ENCODE results near the gene PTPN20.
A peak's percentile ranks its signal among the peaks of the same experiment; 100 is the strongest.

PTPN20 gene

DNA sequence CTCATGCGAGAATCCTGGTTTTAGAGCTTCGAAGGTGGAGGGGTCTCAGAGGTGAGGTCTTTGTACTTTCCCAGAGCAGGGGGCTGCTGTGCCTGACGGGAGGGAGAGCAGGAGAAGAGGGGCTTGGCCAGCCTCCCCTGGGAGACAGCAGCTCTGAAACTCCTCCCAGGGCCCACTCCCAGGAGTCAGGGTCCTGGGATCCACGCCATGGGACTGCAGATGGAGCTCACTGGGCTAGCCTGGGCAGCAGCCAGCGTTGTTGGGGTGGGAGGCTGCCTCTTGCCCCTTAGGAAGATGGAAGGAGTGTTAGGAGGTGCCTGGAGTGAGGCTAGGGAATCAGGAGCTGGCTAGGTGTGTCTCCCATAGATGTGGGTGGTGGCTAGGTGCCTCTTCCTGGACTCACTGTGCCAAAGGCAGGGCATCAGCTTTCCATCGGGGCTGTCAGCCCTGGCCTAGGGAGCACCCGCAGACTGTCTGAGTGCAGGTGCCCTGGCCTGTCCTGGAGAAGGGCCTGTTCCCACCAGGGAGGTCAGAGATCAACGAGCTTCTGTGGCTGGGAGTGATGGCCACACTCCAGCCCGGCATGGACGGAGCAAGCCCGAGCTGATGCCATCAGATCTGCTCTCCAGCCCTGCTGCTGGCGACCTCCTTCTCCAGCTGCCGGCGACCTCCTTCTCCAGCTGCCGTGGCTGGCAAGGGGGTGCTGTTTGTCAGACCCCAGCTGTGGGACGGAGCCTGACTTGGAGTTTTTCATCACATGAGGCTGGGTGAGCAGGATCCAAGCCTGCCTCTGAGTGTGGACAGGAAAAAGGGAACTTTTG, 111.3 kb downstream of the PTPN20 start:
- no peak for DNase-seq

DNA sequence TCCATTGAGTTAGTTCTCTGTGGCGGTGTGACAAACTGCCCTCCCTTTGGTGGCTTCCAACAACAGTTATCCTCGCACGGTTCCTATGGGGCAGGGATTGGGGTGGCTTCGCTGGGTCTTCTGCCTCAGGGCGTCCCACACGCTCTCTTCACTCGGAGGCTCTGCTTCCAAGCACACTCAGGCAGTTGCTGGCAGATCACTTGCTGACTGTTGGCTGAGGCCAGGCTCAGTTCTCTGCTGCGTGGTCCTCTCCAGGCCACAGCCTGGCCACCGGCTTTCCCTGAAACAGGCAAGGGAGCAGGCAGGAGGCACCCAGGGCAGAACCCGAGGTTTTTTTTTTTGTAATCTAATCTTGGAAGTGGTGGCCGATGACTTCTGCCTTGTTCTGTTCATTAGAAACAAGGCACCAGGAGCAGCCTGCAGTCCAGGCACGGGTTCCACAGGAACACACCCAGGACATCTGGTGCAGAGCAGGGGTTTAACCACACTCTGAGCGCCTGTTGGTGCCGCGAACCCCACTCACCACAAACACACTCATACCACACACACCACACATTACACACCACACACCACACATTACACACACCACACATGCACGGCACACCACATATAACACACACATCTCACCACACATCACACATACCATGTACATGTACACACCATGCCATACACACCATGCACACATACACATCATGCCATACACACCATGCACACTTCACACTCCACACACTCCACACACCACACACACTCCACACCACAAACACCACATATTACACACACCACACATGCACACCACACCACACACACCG, 112.2 kb downstream of the PTPN20 start:
- DNase-seq: no peak

DNA sequence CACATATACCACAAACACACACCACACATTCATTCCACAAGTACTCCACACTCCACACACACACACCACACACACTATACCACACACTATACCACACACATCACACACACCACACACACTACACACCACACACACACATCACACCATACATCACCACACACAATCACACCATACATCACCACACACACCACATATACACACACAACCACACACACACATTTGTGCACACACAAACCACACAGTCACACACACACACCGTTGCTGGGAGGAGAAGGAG, 112.8 kb downstream of the PTPN20 start:
- DNase-seq: no peak

DNA sequence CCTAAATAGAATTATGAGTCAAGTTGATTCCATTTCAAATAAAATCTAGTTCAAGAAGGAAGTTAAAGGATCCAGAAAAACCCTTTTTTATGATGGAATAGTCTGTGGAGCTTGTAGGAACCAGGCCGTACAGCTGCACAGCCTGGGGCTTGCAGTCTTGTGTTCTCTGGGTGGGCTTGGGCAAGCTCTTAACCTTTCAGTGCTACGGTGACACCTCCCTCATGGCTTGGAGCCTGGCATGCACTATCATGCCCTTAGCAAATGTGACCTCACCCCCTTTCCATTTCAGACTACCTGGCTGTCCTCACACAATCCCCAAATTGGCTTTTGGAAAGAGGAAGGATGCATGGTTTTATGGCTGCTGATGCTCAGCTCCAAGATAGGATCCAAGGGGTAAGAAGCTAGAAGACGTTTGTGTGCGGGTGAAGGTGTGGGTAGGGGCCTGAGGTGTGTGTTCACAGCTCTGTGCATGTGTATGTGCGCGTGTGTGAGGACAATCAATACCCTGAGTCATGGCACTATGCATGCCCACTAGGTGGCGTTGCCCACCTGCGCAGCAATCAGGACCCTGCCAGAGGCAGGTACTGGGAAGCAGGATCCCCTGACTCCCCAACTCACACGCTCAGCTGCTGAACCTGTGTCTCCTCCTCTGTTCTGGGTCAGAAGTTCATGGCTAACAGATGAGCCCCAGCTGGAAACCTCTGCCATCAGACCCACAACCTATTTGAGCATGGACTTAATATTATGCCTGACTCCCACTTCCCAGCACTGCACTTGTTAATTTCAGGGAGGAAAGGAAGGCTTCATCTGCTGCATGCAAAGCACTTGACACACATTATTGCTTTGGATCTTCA, 113.4 kb downstream of the PTPN20 start:
- DNase-seq: peak; percentile 72

DNA sequence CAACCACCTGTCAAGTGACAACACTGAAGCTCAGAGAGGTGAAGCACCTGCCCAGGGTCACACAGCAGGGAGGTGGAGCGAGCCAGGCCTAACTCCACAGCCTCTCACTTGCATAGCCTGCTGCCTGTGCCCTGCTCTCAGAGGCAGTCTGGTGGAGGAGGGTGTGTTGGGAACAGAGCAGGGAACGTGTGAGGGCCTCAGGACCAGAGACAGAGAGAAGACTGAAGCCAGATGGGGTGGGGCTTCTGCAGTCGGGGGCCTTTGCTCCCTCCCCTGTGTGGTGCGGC, 114.0 kb downstream of the PTPN20 start:
- no peak for DNase-seq

DNA sequence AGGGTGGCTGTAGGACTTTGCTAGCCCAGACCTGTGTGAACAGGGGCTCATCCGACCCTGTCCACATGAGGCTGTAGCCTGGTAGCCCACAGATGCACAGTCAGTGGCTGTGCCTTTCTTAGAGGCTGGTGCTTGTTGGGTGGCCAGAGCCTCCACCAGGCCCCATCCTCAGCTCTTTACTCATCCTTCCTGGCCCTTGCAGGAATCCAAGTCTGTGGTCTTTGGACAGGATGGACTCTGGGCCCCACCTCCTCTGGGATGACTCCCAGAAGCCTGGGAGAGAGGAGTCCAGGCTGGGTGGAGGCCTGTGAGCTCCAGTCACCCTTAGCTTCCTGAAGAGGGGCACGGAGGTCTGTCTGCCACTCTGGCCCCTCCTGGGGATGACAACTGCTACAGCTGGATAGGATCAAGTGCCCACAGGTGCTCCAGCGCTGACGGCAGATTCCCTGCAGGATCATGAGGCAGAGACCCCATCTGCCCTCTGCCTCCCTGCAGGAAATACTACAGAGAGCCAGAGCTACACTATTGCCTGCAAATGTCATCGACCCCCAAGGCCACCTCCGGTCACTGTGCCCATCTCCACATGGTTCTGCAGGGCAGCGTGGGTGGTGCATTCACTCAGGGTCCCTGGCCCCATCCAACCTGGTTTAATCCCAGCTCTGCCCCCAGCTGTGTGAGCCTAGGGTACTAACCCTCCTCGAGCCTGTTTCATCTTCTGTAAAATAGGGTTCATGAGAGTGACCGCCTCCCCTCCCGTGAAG, 114.5 kb downstream of the PTPN20 start:
- no peak for DNase-seq

DNA sequence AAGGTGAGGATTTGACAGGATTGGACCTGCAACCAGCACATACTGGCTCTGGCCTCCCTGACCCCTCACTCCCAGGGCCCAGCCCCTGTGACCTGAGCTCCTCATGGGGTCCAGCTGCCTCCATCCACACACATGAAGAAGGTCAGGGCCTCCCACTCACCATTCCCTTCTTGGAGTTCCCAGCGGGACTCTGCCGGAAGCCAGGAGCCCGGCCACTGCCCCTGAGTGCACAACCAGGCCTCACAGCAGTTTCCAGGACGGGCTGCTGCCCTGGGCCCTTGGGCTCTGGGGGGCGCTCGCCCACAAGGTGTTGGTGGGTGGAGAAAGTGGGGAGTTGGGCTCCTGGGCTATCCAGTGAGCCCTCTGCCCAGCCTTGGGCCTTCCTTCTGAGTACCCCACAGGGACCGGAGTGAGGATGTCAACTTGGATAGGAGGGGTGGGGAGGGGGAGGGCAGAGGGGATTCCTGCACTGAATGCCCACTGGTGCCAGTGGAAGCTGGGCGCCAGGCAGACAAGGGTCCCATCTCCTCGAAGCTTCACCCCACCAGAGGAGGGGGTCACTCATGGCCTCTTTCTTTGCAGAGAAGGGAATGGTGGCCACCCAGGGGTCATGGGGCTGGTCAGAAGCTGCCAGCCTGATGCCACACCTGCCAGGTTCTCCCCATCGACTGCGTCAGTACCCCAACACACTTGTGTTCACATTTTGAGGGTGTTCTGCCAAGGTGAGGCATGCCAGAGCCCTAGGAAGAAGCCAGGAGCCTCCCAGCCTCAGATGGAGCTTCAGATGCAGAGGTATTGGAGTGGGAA, 115.3 kb downstream of the PTPN20 start:
- DNase-seq: no peak

DNA sequence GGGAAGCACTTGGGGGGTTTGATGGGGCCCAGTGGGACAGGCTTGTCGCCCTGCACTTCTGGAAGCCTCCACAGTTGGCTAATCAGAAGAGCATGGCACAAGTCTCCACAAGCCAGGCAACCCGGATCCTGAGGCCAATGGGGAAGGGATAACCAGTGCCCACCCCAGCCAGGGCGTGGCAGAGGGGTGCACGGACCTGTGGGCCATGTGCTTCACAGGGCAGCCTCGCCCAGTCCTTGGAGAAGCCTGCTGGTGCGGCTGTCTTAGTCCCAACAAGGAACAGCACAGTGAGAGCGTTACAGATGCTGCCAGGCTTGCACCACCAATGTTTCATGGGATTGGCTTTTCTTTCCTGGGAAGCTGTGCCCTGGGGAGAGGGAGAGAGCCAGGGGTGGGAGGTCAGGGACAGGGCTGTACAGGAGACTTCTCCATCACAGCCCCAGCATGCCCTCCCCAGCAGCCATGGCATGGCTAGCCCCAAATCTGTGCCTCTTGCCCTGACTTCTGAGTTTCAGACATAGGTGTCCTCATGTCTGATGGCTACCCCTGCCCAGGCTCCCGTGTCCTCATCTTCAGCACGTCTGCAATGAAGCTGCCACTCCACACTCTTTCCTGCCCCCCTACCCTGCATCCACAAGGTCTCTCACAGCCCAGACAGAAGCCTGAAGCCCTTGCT, 116.0 kb downstream of the PTPN20 start:
- DNase-seq: no peak

DNA sequence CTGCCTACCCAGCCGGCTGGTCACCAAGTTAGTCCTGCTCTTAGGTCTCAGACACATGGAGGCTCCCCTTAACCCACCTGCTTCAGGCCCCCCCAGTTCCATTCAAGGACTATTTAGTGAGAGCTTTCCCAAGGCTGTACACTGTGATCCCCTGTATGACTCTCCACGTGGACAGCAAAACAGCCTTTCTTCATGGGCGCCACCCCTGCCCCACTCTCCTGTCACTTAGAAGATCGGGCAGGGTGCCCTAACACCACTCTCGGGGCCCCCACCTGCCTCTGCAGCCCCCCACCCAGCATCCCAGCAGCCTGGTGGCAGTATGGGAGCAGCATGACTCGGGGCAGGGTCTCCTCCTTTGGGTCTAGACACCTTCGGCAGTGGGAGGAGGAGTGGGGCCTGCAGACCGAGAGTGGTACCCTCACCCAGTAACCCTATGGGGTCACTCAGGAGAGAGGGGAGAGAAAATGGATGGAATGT, 116.6 kb downstream of the PTPN20 start:
- DNase-seq: no peak

DNA sequence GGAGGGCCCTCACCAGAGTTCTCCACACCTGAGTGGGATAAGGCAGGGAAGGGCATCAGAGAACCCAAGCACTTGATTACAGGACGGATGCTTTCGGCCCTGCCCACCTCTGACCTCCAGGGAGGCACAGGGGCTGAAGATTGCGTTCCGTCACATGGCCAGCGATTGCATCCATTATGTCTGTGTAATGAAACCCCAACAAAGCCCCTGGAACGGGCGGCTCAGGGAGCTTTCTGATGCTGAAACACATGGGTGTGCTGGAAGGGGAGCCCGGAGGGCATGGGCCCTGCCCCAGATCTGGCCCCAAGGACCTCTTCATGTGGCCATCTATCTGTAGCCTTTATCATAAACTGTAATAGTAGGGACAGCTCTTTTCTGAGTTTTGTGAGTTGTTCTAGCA, 117.2 kb downstream of the PTPN20 start:
- DNase-seq: no peak

DNA sequence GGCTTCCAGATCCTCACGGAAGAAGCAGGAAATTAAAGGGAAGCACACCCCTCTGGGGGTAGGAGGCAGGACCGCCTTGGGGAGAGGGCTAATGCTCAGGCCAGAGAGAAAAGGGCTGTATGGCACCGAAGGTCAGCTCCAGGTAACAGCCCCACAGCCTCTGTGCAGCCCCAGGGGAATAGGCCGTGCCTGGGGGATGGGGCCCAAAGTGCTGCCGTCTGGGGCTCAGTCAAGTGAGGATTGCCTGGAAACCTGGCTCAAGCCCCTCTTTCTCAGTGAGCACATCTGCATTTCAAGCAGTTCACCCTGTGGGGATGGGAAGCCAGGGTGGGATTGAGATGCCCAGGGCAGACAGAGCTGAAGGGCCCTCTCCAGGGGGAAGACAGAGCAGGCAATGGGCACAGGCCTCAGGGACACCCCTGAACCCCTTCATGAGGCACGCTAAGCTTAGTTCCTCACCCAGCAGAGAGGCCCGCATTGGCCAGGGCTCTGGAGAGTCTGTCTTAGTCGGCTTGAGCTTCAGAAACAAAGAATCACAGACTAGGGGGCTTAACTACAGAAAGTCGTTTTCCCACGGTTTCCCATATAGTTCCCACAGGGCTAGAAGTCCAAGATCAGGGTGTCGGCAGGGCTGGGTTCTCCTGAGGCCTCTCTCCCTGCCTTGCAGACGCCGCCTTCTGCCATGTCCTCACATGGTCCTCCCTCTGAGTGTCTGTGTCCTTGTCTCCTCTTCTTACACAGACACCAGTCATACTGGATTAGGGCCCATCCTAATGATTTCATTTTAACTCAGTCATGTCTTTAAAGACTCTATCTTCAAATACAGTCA, 118.2 kb downstream of the PTPN20 start:
- no peak for DNase-seq

DNA sequence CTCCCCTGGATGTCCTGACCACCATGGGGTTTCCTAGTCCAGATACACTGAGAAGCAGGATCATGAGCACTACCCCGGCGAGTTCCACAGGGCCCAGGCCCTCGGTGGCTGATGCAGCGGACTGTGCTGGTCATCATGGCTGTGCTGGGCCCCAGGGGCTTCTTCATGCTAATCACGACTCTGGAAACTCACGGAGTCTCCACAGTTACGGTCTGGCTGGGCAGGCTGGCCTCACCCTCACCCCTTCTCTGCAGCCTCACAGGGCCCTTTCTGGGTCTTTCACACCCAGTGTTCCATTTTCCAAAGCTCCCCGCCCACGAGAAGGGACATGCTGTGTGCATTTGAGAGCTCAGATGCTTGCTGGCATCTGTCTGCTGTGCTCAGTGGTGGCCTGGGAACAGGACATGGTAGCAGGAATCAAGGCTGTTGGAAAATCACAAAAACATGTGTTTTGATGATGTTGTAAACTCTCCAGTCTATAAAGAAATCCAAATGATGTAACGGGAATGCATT, 119.0 kb downstream of the PTPN20 start:
- no peak for DNase-seq

DNA sequence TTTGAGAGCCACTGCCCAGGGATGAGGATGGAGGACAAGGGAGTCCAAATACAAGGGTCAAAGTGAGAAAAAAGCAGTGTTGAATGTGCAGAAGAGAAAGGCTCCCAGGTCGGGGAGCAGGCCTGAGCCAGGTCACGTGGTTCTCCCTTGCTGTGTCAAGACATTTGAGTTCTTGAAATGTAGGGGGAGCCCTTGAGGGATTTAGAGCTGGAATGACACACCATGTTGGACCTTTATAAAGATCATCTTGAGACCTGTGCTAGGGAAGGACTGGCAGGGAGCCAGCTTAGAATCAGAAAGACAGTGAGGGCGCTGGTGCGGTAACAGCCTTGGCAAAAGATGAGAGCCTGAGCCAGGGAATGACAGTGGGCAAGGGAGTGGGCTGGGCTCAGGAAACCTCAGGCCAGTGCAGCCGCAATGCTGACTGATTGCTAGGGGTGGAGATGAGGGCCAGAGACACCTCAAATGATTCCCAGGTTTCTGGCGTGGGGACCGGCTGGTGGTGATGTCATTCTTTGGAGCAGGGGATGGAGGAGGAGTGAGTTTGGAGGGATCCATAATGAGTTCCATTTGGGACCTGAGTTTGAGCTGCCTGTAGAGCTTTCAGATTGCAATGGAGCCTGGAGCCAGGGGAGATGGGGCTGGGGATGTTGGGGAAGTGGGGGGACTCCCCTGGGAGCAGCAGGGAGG, 120.1 kb downstream of the PTPN20 start:
- peak; percentile 64 for DNase-seq

DNA sequence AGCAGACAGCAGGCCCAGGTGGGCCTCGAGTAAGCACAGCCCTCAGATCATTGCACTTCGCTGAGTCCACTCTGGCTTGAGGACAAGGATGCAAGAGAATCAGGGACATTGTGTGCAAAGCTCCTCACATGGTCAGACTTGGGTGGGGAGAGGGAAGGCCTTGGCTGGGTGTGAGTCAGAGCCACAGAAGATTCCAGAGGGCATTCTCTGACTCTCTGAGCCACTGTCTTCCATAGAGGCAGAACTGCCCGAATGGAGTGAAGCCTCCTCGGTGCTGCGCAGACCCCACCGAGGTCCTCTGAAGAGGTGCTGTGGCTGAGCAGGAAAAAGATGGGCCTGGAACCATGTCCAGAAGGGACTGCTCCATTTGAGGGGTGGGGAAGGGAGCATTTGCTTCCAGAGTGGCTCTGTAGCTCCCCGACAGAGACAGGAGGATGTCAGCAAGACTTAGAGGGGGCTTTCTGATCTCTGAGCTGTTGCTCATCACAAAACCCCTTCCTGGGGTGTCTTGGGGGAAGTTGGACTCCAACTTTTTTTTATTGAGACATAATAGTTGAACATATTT, 120.8 kb downstream of the PTPN20 start:
- no peak for DNase-seq

DNA sequence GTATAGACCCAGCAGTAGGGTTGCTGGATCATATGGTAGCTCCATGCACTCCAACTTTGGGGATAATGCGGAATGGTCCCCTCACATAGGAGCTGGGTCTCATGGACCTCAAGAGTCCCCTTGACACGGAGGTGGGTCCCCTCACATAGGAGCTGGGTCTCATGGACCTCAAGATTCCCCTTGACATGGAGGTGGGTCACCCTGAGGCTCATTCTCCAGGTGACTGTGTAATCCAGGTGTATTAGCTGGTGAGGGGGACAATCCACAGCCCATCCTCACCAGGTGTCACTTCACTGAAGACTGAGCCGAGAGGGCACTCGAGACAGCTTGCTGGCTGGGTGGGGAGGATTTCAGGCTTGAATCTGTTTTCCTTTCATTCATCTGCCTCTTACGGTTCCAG, 121.9 kb downstream of the PTPN20 start:
- DNase-seq: no peak

DNA sequence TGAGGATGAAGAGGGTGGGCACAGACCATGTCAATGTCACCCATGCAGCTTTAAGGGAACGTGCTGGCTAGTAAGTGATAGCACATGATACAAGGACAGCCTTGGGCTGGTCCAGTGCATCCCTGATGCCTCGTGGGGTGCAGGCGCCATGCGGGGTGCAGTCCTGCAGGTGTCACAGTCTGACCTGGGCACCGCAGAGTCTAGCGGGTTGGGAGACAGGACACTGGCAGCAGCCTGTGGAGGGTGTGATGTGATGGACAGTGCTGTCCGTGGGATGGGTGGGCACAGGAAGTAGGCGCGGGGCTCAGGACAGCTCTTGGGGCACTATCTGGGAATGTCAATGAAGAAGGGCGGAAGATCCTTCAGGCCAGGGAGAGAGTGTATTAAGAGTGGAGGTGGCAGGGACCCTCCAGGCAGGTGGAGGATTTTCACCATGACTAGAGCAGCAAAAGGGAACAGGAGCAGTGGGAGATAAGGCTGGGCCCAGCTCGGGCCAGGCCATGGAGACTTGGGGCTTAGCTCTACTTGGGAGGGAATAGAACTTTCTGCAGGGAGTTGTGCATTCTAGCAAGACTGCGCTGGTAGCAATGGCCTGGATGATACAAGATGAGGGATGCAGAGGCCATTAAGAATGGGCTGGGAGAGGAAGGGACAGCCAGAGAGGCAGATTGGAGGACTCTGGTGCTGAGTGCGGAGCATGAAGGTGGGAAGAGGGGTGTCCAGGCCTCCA, 122.5 kb downstream of the PTPN20 start:
- DNase-seq: no peak

DNA sequence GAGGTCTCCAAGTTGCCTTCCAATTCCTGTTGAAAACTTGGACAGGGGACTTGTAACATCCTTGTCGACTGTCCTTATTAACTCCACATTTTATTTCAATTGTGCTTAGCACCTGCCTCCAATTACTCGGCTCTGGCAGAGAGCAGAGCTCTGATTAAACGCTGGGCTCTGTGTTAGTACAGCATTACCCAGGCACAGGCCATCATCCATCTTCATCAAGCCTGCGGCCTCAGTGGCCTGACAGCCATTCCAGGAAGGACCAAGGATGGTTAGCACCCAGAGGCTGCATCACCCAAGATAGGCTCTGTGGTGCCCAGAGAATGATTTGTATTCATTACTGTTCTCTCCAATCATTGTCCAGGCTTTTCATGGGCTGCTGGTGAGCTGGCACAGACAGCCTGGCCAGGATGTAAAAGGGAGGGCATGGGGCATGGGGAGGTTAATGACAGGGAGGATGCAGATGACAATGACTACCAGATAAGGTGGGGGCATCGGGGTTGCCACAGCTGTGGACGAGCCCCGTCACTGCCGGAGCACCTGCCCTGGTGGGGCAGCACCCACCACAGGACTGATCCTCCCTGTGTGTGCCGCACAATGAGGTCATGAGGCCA, 123.3 kb downstream of the PTPN20 start:
- DNase-seq: no peak

DNA sequence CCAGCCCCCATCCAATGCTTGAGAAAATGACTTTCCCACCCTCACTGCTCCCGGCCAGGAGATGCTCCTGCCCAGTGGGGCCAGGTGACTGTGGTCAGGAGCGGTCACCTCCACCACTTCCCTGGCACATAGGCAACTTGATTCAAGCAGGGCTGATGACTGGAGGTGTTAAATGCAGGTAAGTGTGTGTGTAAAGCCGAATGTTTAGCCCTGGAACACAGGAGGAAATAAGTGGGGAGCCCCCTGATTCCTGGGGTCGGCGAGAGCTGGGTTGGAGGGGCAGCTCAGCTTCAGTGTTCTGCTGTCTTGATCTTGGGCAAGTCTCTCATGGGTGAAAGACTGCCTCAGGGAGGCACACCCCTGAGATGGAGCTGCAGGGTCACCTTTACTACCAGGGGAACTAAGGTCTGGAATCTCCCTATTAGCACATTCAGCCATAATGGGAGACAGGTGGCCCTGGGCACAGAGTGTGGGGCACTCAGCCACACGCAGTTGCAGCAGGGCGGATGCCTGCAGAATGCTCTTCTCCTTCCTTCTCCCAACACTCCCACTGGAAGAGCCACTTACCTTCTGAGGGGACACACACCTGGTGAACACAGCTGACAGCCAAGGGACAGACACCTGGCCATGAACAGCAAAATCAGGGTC, 124.1 kb downstream of the PTPN20 start:
- no peak for DNase-seq
